Caco-2 (cell line): ENCODE results near the gene ZBTB1. TPM values are rescaled to one million over a fixed set of nuclear protein-coding genes. Genes with fewer than 3 reads are reported as not detected.
A peak's percentile ranks its signal among the peaks of the same experiment; 100 is the strongest.

ENCODE experiments used
- BruUV-seq: library from RNA; stranded (reverse); fragments of 400-500 nt; replicated peaks from 2 replicates; lab custom pipeline; 2021; lab: Mats Ljungman, UMichigan
- CTCF ChIA-PET: fragments of 300-600 bp; sonication (Branson Sonifier 250); formaldehyde crosslinking; loops from one replicate; lab custom pipeline; 2022; ENCODE audit warnings: antibody characterized with exemption; lab: Charles Lee
- POLR2A ChIA-PET: fragments of 300-600 bp; sonication (Branson Sonifier 250); formaldehyde crosslinking; loops from one replicate; lab custom pipeline; 2022; ENCODE audit warnings: antibody characterized with exemption; lab: Charles Lee
- DNase-seq, 2 experiments: peaks; one replicate each; pipeline versions ENCODE4 v3.0.0 to v3.0.0-alpha.2; 2020 to 2022
- H3K27me3 ChIP-seq: replicated peaks from 2 replicates; pipeline ENCODE4 v1.6.0; 2011; ENCODE audit warnings: low read length; ENCODE audit not compliant: control insufficient read depth, insufficient read depth
- H3K36me3 ChIP-seq: 2 replicates; pipeline ENCODE4 v1.5.1; 2011; ENCODE audit warnings: low read length; ENCODE audit not compliant: control insufficient read depth, insufficient read depth
- H3K4me1 ChIP-seq: fragments of 250-450 bp; sonication (Bioruptor Pico); 2 replicates; pipeline ENCODE4 v1.5.1; 2020; ENCODE audit warnings: mild to moderate bottlenecking
- H3K4me3 ChIP-seq: 2 replicates; pipeline ENCODE4 v1.5.1; 2011; ENCODE audit warnings: low read depth, mild to moderate bottlenecking, control low read depth, low read length
- H3K9me3 ChIP-seq: fragments of 250-450 bp; sonication (Bioruptor Pico); 2 replicates; pipeline ENCODE4 v1.5.1; 2020; ENCODE audit warnings: mild to moderate bottlenecking, moderate library complexity
- H3K27ac Mint-ChIP-seq: one replicate; pipeline ENCODE4 v1.8.0; 2022; ENCODE audit warnings: mixed read lengths; ENCODE audit not compliant: unreplicated experiment
- H3K27me3 Mint-ChIP-seq: one replicate; pipeline ENCODE4 v1.8.0; 2022; ENCODE audit warnings: mixed read lengths; ENCODE audit not compliant: insufficient read depth, unreplicated experiment
- H3K36me3 Mint-ChIP-seq: one replicate; pipeline ENCODE4 v1.8.0; 2022; ENCODE audit warnings: mild to moderate bottlenecking, mixed read lengths; ENCODE audit not compliant: insufficient read depth, unreplicated experiment
- H3K4me1 Mint-ChIP-seq: one replicate; pipeline ENCODE4 v1.8.0; 2022; ENCODE audit warnings: low read depth, mixed read lengths; ENCODE audit not compliant: unreplicated experiment
- H3K4me3 Mint-ChIP-seq: one replicate; pipeline ENCODE4 v1.8.0; 2022; ENCODE audit warnings: mild to moderate bottlenecking, moderate library complexity, mixed read lengths; ENCODE audit not compliant: unreplicated experiment
- H3K9me3 Mint-ChIP-seq: one replicate; pipeline ENCODE4 v1.8.0; 2022; ENCODE audit warnings: mixed read lengths; ENCODE audit not compliant: unreplicated experiment
- CTCF ChIP-seq, 2 experiments: fragments of 200-600 bp in 1 of 2; IDR thresholded peaks; 1 replicate in 1 of 2; 2 replicates in 1 of 2; pipeline versions ENCODE4 v1.5.1 to v1.8.0; 2011 to 2022; ENCODE audit warnings: antibody characterized with exemption in 1 of 2, control low read depth in 1 of 2, inconsistent platforms in 1 of 2, low read depth in 1 of 2, low read length in 1 of 2, mild to moderate bottlenecking in 1 of 2, moderate library complexity in 1 of 2; ENCODE audit not compliant: insufficient read depth in 1 of 2, severe bottlenecking in 1 of 2, unreplicated experiment in 1 of 2
- intact Hi-C: fragments of 100-400 bp; cut with micrococcal nuclease; formaldehyde crosslinking; loops from one replicate; pipeline ENCODE4 v1.10.0; 2022; ENCODE audit not compliant: unreplicated experiment
- total RNA-seq: library from RNA; stranded (reverse); gene quantifications from 2 replicates; pipeline ENCODE4 v1.2.3, GENCODE V29; 2022

The ZBTB1 gene
- total RNA-seq, 1 experiment from 2014 or later: 34.3 TPM

- BruUV-seq: no TSS peak
- Histone ChIP-seq H3K4me3 (no peak overlapping the region), H3K36me3 (no peaks in the 10 kb centered on the region), H3K4me1 (no peaks in the 10 kb centered on the region), H3K9me3 (no peaks in the 10 kb centered on the region), H3K27me3 (no peaks in the 10 kb centered on the region)
- CTCF ChIA-PET: no interaction called here
- Mint-ChIP-seq H3K27me3 (no peaks in the 10 kb centered on the region), H3K4me3 (no peak overlapping the region), H3K36me3 (no peaks in the 10 kb centered on the region), H3K27ac (peak overlapping the region; percentile 9), H3K4me1 (no peaks in the 10 kb centered on the region), H3K9me3 (no peaks in the 10 kb centered on the region)
- intact Hi-C loops: loop anchor here (1.0 kb wide), 1 partner anchor 11 kb away; no protein-coding TSS in a partner anchor
- TF ChIP-seq CTCF (IDR thresholded peaks at IDR 0.05; ENCODE audit: insufficient read depth in 1 of 2, low read depth in 1 of 2, low read length in 1 of 2, severe bottlenecking in 1 of 2, unreplicated experiment in 1 of 2): no peak
- POLR2A ChIA-PET: interaction anchor here (0.6 kb wide), 1 partner anchor 13 kb away, joined by 3 read pairs; no protein-coding TSS in a partner anchor
- no peak for DNase-seq
Observed at GRCh38 chr14:64561631-64562030, 57.1 kb downstream of the ZBTB1 start.

- no peak for TF ChIP-seq CTCF (IDR thresholded peaks at IDR 0.05; ENCODE audit: insufficient read depth in 1 of 2, low read depth in 1 of 2, low read length in 1 of 2, severe bottlenecking in 1 of 2, unreplicated experiment in 1 of 2)
- POLR2A ChIA-PET: no interaction called here
- no peaks in the 10 kb centered on the region for H3K27me3 Mint-ChIP-seq
- Histone ChIP-seq H3K36me3 (no peaks in the 10 kb centered on the region), H3K9me3 (no peaks in the 10 kb centered on the region), H3K27me3 (no peaks in the 10 kb centered on the region), H3K4me3 (no peak overlapping the region), H3K4me1 (no peaks in the 10 kb centered on the region)
- no peaks in the 10 kb centered on the region for H3K9me3 Mint-ChIP-seq
- BruUV-seq: no TSS peak
- intact Hi-C loops: loop anchor here (1.0 kb wide), 1 partner anchor 12 kb away; no protein-coding TSS in a partner anchor
- peak in 1 of 2 experiments; percentile 48 for DNase-seq
- CTCF ChIA-PET: no interaction called here
- H3K27ac Mint-ChIP-seq: no peak overlapping the region
- no peaks in the 10 kb centered on the region for H3K36me3 Mint-ChIP-seq
- no peak overlapping the region for H3K4me3 Mint-ChIP-seq
- no peaks in the 10 kb centered on the region for H3K4me1 Mint-ChIP-seq
Observed at GRCh38 chr14:64562436-64562835, 57.9 kb downstream of the ZBTB1 start.

GRCh38 chr14:64563696-64564095, 59.1 kb downstream of the ZBTB1 start:
- Mint-ChIP-seq H3K36me3 (no peaks in the 10 kb centered on the region), H3K9me3 (no peaks in the 10 kb centered on the region), H3K4me3 (no peak overlapping the region), H3K4me1 (no peaks in the 10 kb centered on the region), H3K27me3 (no peaks in the 10 kb centered on the region), H3K27ac (no peak overlapping the region)
- ChIA-PET POLR2A (no interaction called here), CTCF (no interaction called here)
- no TSS peak for BruUV-seq
- no peak for DNase-seq
- TF ChIP-seq CTCF (IDR thresholded peaks at IDR 0.05; ENCODE audit: insufficient read depth in 1 of 2, low read depth in 1 of 2, low read length in 1 of 2, severe bottlenecking in 1 of 2, unreplicated experiment in 1 of 2): no peak
- no peak overlapping the region for H3K4me3 ChIP-seq
- H3K36me3 ChIP-seq: no peaks in the 10 kb centered on the region
- no peaks in the 10 kb centered on the region for H3K9me3 ChIP-seq
- intact Hi-C loops: no loop called here
- no peaks in the 10 kb centered on the region for H3K27me3 ChIP-seq
- no peaks in the 10 kb centered on the region; the same call in 1 of the 2 replicates for H3K4me1 ChIP-seq
